Sigmoid colon (tissue), 7 donors: Measurements from ENCODE around the gene IER2. TPM values are rescaled to one million over a fixed set of nuclear protein-coding genes. Genes with fewer than 3 reads are reported as not detected.
"Not testable (repeated sequence)": the region's sequence is repeated elsewhere in the genome, so short reads cannot be mapped to it uniquely, and the experiment has no call there.

Experiments used
- DNase-seq: peaks from one replicate; pipeline ENCODE4 v3.0.0-alpha.2; 2019
- H3K27ac ChIP-seq, 4 donors: fragments of 200-600 bp; sonication (generic); one replicate each; pipeline ENCODE4 v1.5.1; 2016 to 2019; ENCODE audit warnings: mild to moderate bottlenecking in 1 of 4
- H3K27me3 ChIP-seq, 3 donors: fragments of 200-600 bp; sonication (generic); one replicate each; pipeline ENCODE4 v1.5.1; 2019; ENCODE audit warnings: mild to moderate bottlenecking in 1 of 3
- H3K36me3 ChIP-seq, 4 donors: fragments of 200-600 bp; sonication (generic); one replicate each; pipeline ENCODE4 v1.5.1; 2016 to 2019
- H3K4me1 ChIP-seq, 4 donors: fragments of 200-600 bp; sonication (generic); one replicate each; pipeline ENCODE4 v1.5.1; 2017 to 2019
- H3K4me3 ChIP-seq, 4 donors: fragments of 200-600 bp; sonication (generic); one replicate each; pipeline ENCODE4 v1.5.1; 2017 to 2019; ENCODE audit warnings: mild to moderate bottlenecking in 2 of 4, moderate library complexity in 1 of 4
- H3K9me3 ChIP-seq, 4 donors: fragments of 200-600 bp in 3 of 4; sonication (generic) in 3 of 4; one replicate each; pipeline versions ENCODE4 v1.5.1 to v1.6.1; 2013 to 2019
- CTCF ChIP-seq, 4 experiments: fragments of 450-650 bp in 3 of 4; fragments of 200-600 bp in 1 of 4; IDR thresholded peaks; one replicate each; pipeline ENCODE4 v1.5.1; 2016 to 2019; ENCODE audit warnings: antibody characterized with exemption in 4 of 4, mild to moderate bottlenecking in 3 of 4, moderate library complexity in 2 of 4
- EP300 ChIP-seq, 4 donors: sonication (generic); formaldehyde crosslinking; IDR thresholded peaks; one replicate each; pipeline ENCODE4 v1.6.1; 2017; ENCODE audit warnings: antibody characterized with exemption in 4 of 4
- POLR2A ChIP-seq, 2 donors: fragments of 450-650 bp; IDR thresholded peaks; one replicate each; pipeline ENCODE4 v1.6.1; 2016; ENCODE audit warnings: antibody characterized with exemption in 2 of 2, mild to moderate bottlenecking in 2 of 2, moderate library complexity in 2 of 2
- POLR2AphosphoS5 ChIP-seq, 4 donors: sonication (generic); formaldehyde crosslinking; IDR thresholded peaks; one replicate each; pipeline ENCODE4 v1.6.1; 2017; ENCODE audit warnings: antibody characterized with exemption in 4 of 4
- WGBS, 2 donors: extraction: QIAGEN DNeasy Blood & Tissue Kit; methylation state at CpG; one replicate each; pipeline ENCODE4 v1.1.7; 2013; 5-methylcytosine and 5-hydroxymethylcytosine counted together
- intact Hi-C: fragments of 100-400 bp; cut with DNase I; formaldehyde crosslinking; loops from one replicate; pipeline ENCODE4 v1.15.1; 2023
- polyA plus RNA-seq, 3 donors: library from polyadenylated mRNA; stranded (reverse); fragments of 200-250 nt; gene quantifications; one replicate each; pipeline ENCODE4 v1.2.3, GENCODE V29; 2013
- total RNA-seq, 4 donors: library from RNA; depleted of rRNA; stranded (reverse); fragments of >200 nt; gene quantifications; one replicate each; pipeline ENCODE4 v1.1.0, GENCODE V29; 2016
- donor health status: healthy with polysubstance abuse.
- donor health status: Bipolar disorder and iron deficiency.
- donor health status: healthy.

Gene IER2
- total and polyA plus RNA-seq, 7 donors, result 30.3 to 215 (median 138) TPM

GRCh38 chr19:13187419-13187818, 37.2 kb downstream of the IER2 start:
- Histone ChIP-seq H3K4me1 (no peaks in the 10 kb centered on the region), H3K27me3 (no peaks in the 10 kb centered on the region), H3K27ac (no peak overlapping the region), H3K4me3 (no peak overlapping the region), H3K36me3 (no peaks in the 10 kb centered on the region), H3K9me3 (no peaks in the 10 kb centered on the region)
- intact Hi-C loops, result no loop called here
- 94 to 99% methylated on average over 4 of the region's 4 CpGs for WGBS, 2 donors
- no peak for DNase-seq
- TF ChIP-seq CTCF (IDR thresholded peaks at IDR 0.05) (no peak), POLR2AphosphoS5 (IDR thresholded peaks at IDR 0.05) (no peak), EP300 (IDR thresholded peaks at IDR 0.05) (no peak), POLR2A (IDR thresholded peaks at IDR 0.05) (no peak)

- 84 to 85% methylated on average over 4 of the region's 4 CpGs for WGBS, 2 donors
- no peaks in the 10 kb centered on the region for H3K9me3 ChIP-seq
- no peaks in the 10 kb centered on the region for H3K27me3 ChIP-seq
- H3K4me1 ChIP-seq, result no peaks in the 10 kb centered on the region
- intact Hi-C loops, result no loop called here
- no peaks in the 10 kb centered on the region for H3K36me3 ChIP-seq
- no peak overlapping the region for H3K27ac ChIP-seq
- DNase-seq, result no peak
- no peak for TF ChIP-seq POLR2AphosphoS5 (IDR thresholded peaks at IDR 0.05)
- TF ChIP-seq POLR2A (IDR thresholded peaks at IDR 0.05), result no peak
- no peak for TF ChIP-seq CTCF (IDR thresholded peaks at IDR 0.05)
- TF ChIP-seq EP300 (IDR thresholded peaks at IDR 0.05), result no peak
- H3K4me3 ChIP-seq, result no peak overlapping the region
These were observed 39.4 kb downstream of the IER2 start for GRCh38 chr19:13189600-13189999.

GRCh38 chr19:13190781-13191540, 40.8 kb downstream of the IER2 start:
- H3K36me3 ChIP-seq, result no peaks in the 10 kb centered on the region
- H3K27ac ChIP-seq, result no peak overlapping the region
- 47 to 75% methylated on average over 19 of the region's 19 CpGs for WGBS, 2 donors
- intact Hi-C loops, result loop anchor here (5.0 kb wide), 1 partner anchor 71 kb away; no protein-coding TSS in a partner anchor
- no peaks in the 10 kb centered on the region for H3K4me1 ChIP-seq
- no peaks in the 10 kb centered on the region for H3K27me3 ChIP-seq
- no peaks in the 10 kb centered on the region for H3K9me3 ChIP-seq
- no peak for TF ChIP-seq EP300 (IDR thresholded peaks at IDR 0.05)
- no peak for TF ChIP-seq POLR2A (IDR thresholded peaks at IDR 0.05)
- no peak for TF ChIP-seq CTCF (IDR thresholded peaks at IDR 0.05)
- no peak for TF ChIP-seq POLR2AphosphoS5 (IDR thresholded peaks at IDR 0.05)
- H3K4me3 ChIP-seq, result no peak overlapping the region
- DNase-seq, result no peak

- no peaks in the 10 kb centered on the region for H3K4me1 ChIP-seq
- no peak overlapping the region for H3K4me3 ChIP-seq
- H3K36me3 ChIP-seq, result no peaks in the 10 kb centered on the region
- DNase-seq, result no peak
- intact Hi-C loops, result no loop called here
- H3K27me3 ChIP-seq, result no peaks in the 10 kb centered on the region
- H3K27ac ChIP-seq, result no peak overlapping the region
- WGBS, 2 donors, result 19 to 55% methylated on average over 11 of the region's 11 CpGs
- H3K9me3 ChIP-seq, result no peaks in the 10 kb centered on the region
- TF ChIP-seq POLR2AphosphoS5 (IDR thresholded peaks at IDR 0.05) (no peak), EP300 (IDR thresholded peaks at IDR 0.05) (no peak), POLR2A (IDR thresholded peaks at IDR 0.05) (no peak), CTCF (IDR thresholded peaks at IDR 0.05) (no peak)
These were observed 45.5 kb downstream of the IER2 start for GRCh38 chr19:13195678-13196077.

- no peak for DNase-seq
- no peaks in the 10 kb centered on the region for H3K36me3 ChIP-seq
- H3K4me1 ChIP-seq, result no peaks in the 10 kb centered on the region
- intact Hi-C loops, result no loop called here
- no peaks in the 10 kb centered on the region for H3K9me3 ChIP-seq
- WGBS, 2 donors, result 90 to 91% methylated on average over 18 of the region's 18 CpGs
- TF ChIP-seq POLR2A (IDR thresholded peaks at IDR 0.05) (no peak), EP300 (IDR thresholded peaks at IDR 0.05) (no peak), POLR2AphosphoS5 (IDR thresholded peaks at IDR 0.05) (no peak), CTCF (IDR thresholded peaks at IDR 0.05) (no peak)
- H3K4me3 ChIP-seq, result no peak overlapping the region
- H3K27ac ChIP-seq, result no peak overlapping the region
- H3K27me3 ChIP-seq, result no peaks in the 10 kb centered on the region
These were observed 48.4 kb downstream of the IER2 start for GRCh38 chr19:13198634-13199033.

- H3K27ac ChIP-seq, H3K4me1 ChIP-seq, H3K36me3 ChIP-seq, H3K27me3 ChIP-seq, H3K4me3 ChIP-seq, DNase-seq, H3K9me3 ChIP-seq, intact Hi-C loops: not testable (repeated sequence)
- 94 to 96% methylated on average over 7 of the region's 7 CpGs for WGBS, 2 donors
These were observed 51.9 kb downstream of the IER2 start for GRCh38 chr19:13202112-13202511.
